Epithelial cell of esophagus (primary cell): ENCODE results near the gene CFAP46.

ENCODE experiments used
- DNase-seq: peaks from one replicate; pipeline ENCODE4 v3.0.0; 2010; ENCODE audit warnings: low read depth
- H3K4me3 ChIP-seq: 2 replicates; pipeline ENCODE4 v1.5.1; 2011; ENCODE audit warnings: mild to moderate bottlenecking, low read length, control low read depth
- CTCF ChIP-seq: IDR thresholded peaks from 2 replicates; pipeline ENCODE4 v1.5.1; 2011; ENCODE audit warnings: low read depth, mild to moderate bottlenecking, low read length, control low read depth, inconsistent platforms; ENCODE audit not compliant: insufficient read depth; ENCODE audit errors: missing control alignments

CFAP46 gene

DNA sequence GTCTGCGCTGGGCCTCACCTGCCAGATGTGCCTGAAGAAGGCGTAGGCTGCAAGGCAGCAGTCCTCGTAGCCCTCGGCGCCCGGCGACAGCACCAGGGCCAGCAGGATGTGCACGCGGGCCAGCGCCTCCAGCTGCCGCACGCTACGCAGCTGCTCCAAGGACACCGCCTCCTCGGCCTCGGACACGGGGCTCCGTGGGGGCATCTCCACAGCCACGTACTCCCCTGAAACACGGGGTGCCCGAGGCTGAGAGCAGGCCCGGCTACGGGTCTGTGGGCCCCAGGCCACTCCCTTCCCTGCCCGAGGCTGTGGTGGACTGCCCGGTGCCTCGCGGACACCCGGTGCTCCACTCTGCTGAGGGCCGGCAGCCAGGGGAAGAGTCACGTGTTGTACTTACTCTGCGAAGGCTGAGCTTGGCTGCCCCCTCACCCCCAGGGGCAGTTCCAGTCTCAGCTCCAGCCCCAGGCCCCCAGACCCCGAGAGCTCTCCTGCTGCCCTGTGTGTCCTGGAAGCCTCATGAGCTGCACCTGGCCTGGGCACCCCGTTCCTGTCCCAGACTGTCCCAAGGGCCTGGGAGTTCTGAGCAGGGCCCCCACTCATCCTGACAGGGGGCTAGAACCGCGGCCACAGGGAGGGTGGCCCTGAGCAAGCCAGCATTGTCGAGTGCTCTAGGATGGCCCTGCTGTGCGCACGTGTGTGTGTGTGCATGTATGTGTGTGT is 62.8 kb downstream of the CFAP46 start:
- no peak for DNase-seq
- H3K4me3 ChIP-seq = no peak overlapping the region
- TF ChIP-seq CTCF = no peak

DNA sequence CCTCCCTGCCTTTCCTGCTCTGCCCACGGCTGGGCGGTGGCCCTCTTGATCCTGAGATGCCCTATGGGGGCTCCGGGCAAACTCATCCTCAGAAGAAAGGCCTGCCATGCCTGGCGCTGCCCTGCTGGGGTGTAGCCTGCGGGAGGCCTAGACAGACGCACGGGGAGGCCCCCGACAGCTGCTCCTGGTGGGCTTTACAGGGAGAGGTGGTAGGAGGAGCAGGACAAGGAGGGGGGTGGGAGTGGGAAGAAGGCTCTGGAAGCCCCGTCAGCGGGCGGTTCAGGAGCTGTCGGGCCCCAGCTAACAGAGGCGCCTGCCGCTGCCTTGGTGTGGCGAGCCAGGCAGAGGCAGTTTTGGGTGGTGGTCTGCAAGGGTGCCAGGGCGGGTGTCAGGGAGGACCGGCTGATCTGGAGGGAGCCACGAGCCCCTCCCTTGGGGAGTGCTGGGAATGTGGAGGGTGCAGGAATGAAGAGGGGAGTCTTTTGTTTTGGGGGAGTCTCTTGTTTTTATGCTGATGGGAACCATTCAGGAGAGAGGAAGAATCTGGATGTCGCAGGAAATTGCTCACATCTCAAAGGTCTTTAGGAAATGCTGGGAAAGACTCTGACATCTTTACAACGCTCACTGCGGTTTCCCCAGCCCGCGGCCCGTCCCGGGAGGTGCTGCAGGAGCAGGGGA is 63.5 kb downstream of the CFAP46 start:
- no peak overlapping the region for H3K4me3 ChIP-seq
- DNase-seq = no peak
- no peak for TF ChIP-seq CTCF

DNA sequence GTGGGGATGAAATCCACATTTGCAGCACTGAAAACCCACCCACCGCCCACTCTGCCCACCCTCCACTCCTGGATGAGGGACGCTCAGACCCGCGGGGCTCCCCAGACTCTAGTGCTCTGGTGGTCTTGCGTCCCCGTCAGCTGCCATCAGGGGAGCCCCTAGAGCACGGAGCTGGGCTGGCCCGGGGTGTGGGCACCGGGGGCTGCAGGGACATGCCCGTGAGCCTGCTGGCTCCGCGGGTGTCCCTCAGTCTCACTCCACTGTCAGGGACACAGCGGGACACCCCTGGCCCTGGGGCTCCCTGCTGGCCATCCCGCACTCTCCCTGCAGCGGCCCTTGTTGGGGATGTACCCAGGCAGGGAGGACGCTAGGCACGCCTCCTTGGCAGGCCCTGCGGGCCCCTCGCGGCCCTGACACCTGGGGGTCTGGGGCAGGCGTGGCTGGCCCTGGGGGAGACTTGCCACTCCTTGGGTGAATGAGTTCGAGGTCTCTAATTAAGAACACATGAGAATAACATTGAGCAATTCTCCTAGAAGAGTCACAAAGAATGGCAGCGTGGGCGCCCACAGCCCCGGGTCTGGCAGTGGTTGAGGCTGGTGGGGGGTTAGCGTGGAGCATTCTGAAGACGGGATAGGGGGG is 64.2 kb downstream of the CFAP46 start:
- no peak for TF ChIP-seq CTCF
- no peak for DNase-seq
- no peak overlapping the region for H3K4me3 ChIP-seq

GRCh38 chr10:132877473-132877872 is 64.9 kb downstream of the CFAP46 start:
- no peak for DNase-seq
- no peak overlapping the region for H3K4me3 ChIP-seq
- no peak for TF ChIP-seq CTCF

DNA sequence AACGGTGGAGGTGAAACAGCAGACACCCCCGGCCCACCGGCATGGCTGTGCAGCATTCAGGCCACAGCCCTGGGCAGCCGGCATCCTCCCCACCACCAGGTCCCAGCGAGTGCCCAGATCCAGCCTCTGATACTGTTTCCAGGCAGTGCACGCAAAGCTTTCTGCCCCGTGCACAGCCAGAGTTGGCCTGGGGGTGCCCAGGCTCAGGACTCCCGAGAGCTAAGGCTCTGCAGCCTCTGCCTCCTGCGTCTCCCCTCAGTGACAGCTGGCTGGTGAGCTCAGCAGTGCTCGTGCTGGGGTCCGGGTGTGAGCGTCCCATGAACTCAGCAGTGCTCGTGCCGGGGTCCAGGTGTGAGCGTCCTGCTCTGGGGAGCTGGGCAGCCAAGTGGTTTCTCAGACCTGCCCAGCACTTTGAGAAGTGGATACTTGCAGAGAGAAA is 65.4 kb downstream of the CFAP46 start:
- no peak for TF ChIP-seq CTCF
- DNase-seq = no peak
- no peak overlapping the region for H3K4me3 ChIP-seq

GRCh38 chr10:132876131-132876860 is 66.1 kb downstream of the CFAP46 start:
- no peak for TF ChIP-seq CTCF
- DNase-seq = no peak
- H3K4me3 ChIP-seq = no peak overlapping the region
